AG04449 (cell line): Measurements from ENCODE around the gene KHNYN.
A peak's percentile ranks its signal among the peaks of the same experiment; 100 is the strongest.
"Not testable (repeated sequence)": the region's sequence is repeated elsewhere in the genome, so short reads cannot be mapped to it uniquely, and the experiment has no call there.

ENCODE experiments used
- CTCF ChIA-PET: fragments of 350-600 bp; formaldehyde crosslinking; extraction: SDS; loops from one replicate; lab custom pipeline; 2021; ENCODE audit warnings: antibody characterized with exemption; lab: Yijun Ruan, JAX
- POLR2A ChIA-PET: fragments of 400-600, 350-600 bp; formaldehyde crosslinking; extraction: SDS; loops from one replicate; lab custom pipeline; 2020; ENCODE audit warnings: antibody characterized with exemption, inconsistent platforms; lab: Yijun Ruan, JAX
- DNase-seq: peaks from one replicate; pipeline ENCODE4 v3.0.0-alpha.2; 2010; ENCODE audit warnings: low read depth, low spot score
- H3K4me3 ChIP-seq: 2 replicates; pipeline ENCODE4 v1.5.1; 2011; ENCODE audit warnings: low read depth, mild to moderate bottlenecking, control low read depth, low read length
- CTCF ChIP-seq: IDR thresholded peaks from one replicate; pipeline ENCODE4 v1.5.1; 2011; ENCODE audit warnings: mild to moderate bottlenecking, moderate library complexity, low read length, control low read depth, inconsistent platforms; ENCODE audit not compliant: insufficient read depth; ENCODE audit errors: missing control alignments

KHNYN gene

DNA sequence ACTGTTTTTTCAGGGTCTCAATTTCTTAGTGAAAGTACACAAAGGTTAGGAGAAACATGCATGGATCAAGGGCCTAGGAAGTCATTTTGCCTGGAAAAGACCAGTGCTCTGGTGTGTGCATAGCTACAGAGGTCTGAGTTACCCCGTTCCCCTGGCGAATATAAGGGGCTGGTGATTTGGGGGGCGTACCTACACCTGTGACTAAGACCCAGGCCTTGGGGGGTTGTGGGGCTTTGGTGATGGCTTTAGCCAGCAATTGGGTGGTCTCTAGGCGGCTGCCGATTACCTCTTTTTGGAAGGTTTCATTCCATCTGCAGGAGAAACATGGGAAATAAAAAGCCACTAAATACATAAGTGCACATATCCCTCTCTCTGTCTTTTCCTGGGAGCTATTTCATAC lies 11.7 kb downstream of the KHNYN start:
- TF ChIP-seq CTCF = no peak
- H3K4me3 ChIP-seq = peak overlapping the region; percentile 98
- DNase-seq = no peak
- CTCF ChIA-PET = interaction anchor here (0.9 to 33.5 kb wide), 8 partner anchors 9 to 136 kb away, joined by 3 to 1633 read pairs (median 6); partner anchors contain the start of genes ADCY4, CBLN3, CIDEB and DHRS1
- POLR2A ChIA-PET = interaction anchor here (0.7 to 2.5 kb wide), 5 partner anchors 11 to 199 kb away, joined by 3 to 25 read pairs (median 4); partner anchors contain the start of genes KHNYN and TINF2

DNA sequence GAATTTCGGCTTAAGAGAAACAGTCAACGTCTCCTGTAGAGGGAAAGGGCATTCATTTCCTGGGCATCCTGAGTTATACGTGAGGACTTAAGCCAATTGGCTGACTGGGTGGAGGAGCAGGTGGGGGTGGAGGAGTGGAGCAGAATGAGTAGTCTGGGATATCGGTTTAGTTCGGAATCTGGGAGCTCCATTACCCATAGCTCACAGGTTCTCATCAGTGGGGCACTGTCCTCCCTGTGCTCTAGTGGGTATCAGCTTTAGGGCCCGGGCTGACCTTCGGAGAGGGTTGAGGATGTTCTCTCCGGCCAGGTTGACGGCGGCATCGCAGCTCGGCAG lies 12.1 kb downstream of the KHNYN start:
- peak overlapping the region; percentile 98 for H3K4me3 ChIP-seq
- POLR2A ChIA-PET = interaction anchor here (0.7 to 2.5 kb wide), 5 partner anchors 11 to 200 kb away, joined by 3 to 25 read pairs (median 4); partner anchors contain the start of genes KHNYN and TINF2
- TF ChIP-seq CTCF = no peak
- DNase-seq = no peak
- CTCF ChIA-PET = interaction anchor here (0.9 to 33.5 kb wide), 7 partner anchors 10 to 136 kb away, joined by 3 to 1633 read pairs (median 8); partner anchors contain the start of genes ADCY4, CBLN3, CIDEB and DHRS1

- no peak for TF ChIP-seq CTCF
- DNase-seq = peak; percentile 92
- peak within 1 kb of the TSS; percentile 98 for H3K4me3 ChIP-seq
- ChIA-PET POLR2A (interaction anchor here (0.7 to 2.5 kb wide), 4 partner anchors 12 to 200 kb away, joined by 3 to 25 read pairs (median 4); partner anchors contain the start of genes KHNYN and TINF2), CTCF (interaction anchor here (0.9 to 33.5 kb wide), 8 partner anchors 10 to 137 kb away, joined by 3 to 1633 read pairs (median 6); partner anchors contain the start of genes ADCY4, CBLN3, CIDEB and DHRS1)
Observed at GRCh38 chr14:24442240-24443052, 12.7 kb downstream of the KHNYN start, which contains the start of gene SDR39U1. SDR39U1 (minus strand) TSS chr14:24442776; CDS start chr14:24442769, 7 bp downstream.

GRCh38 chr14:24443053-24443665 lies 13.4 kb downstream of the KHNYN start:
- no peak for DNase-seq
- peak overlapping the region; percentile 98 for H3K4me3 ChIP-seq
- CTCF ChIA-PET = interaction anchor here (1.1 to 33.5 kb wide), 4 partner anchors 11 to 138 kb away, joined by 4 to 1633 read pairs (median 226); partner anchors contain the start of genes ADCY4, CBLN3, CIDEB and DHRS1
- POLR2A ChIA-PET = interaction anchor here (2.5 kb wide), 1 partner anchor 12 kb away, joined by 25 read pairs; the partner anchor contains the start of gene KHNYN
- TF ChIP-seq CTCF = no peak

GRCh38 chr14:24450828-24451227 lies 21.1 kb downstream of the KHNYN start:
- DNase-seq, CTCF ChIA-PET, POLR2A ChIA-PET: not testable (repeated sequence)

DNA sequence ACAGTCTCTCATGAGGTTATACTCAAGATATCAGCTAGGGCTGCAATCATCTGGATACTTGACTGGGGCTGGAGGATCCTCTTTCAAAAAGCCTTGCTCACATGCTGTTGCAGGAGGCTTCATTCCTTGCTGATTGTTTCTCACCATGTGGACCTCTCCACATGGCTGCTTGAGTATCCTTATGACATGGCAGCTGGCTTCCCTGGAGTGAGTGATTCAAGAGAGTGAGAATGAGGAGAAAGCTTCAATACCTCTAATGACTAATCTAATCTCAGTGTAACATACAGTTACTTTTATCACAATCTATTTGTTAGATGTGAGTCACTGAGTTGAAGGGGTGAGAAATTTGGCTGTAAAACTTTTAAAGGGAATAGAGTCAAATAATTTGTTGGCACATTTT lies 27.2 kb downstream of the KHNYN start:
- TF ChIP-seq CTCF = no peak
- CTCF ChIA-PET = interaction anchor here (0.6 to 0.9 kb wide), 2 partner anchors 123 to 242 kb away, joined by 3 to 4 read pairs; no protein-coding TSS in a partner anchor
- POLR2A ChIA-PET = no interaction called here
- DNase-seq = no peak
- H3K4me3 ChIP-seq = no peak overlapping the region

More at GRCh38 chr14:24450828-24451227, 21.1 kb downstream of the KHNYN start:
- H3K4me3 ChIP-seq = not testable (repeated sequence)
